Activated gamma-delta T cell treated with Interleukin-2 at 50 U/mL for 16 hours (primary cell): Measurements from ENCODE around the gene EPB41.
A peak's percentile ranks its signal among the peaks of the same experiment; 100 is the strongest.
"Not testable (repeated sequence)": the region's sequence is repeated elsewhere in the genome, so short reads cannot be mapped to it uniquely, and the experiment has no call there.

Source experiments
- DNase-seq: peaks from one replicate; pipeline ENCODE4 v3.0.0-alpha.2; 2020

Gene EPB41

GRCh38 chr1:29113413-29114117 is 199.2 kb downstream of the EPB41 start:
- no peak for DNase-seq

GRCh38 chr1:29114654-29115053 is 200.3 kb downstream of the EPB41 start:
- no peak for DNase-seq

- DNase-seq: no peak
Measured at GRCh38 chr1:29117381-29117780, 203.0 kb downstream of the EPB41 start.

GRCh38 chr1:29119121-29119929 is 205.0 kb downstream of the EPB41 start:
- DNase-seq: no peak

GRCh38 chr1:29120367-29120766 is 206.0 kb downstream of the EPB41 start:
- DNase-seq: no peak

GRCh38 chr1:29120947-29121485 is 206.6 kb downstream of the EPB41 start:
- peak; percentile 58 for DNase-seq

GRCh38 chr1:29121516-29121935 is 207.2 kb downstream of the EPB41 start:
- DNase-seq: no peak

GRCh38 chr1:29121936-29122681 is 207.7 kb downstream of the EPB41 start:
- no peak for DNase-seq

- DNase-seq: no peak
Measured at GRCh38 chr1:29122682-29123052, 208.3 kb downstream of the EPB41 start.

GRCh38 chr1:29123053-29123886 is 208.9 kb downstream of the EPB41 start:
- no peak for DNase-seq

GRCh38 chr1:29123887-29124365 is 209.6 kb downstream of the EPB41 start, which contains the start of gene TMEM200B:
Gene TMEM200B (minus strand): TSS chr1:29123903. CDS start chr1:29121828, 2,075 bp downstream.
- DNase-seq: no peak

- DNase-seq: peak; percentile 45
Measured at GRCh38 chr1:29124366-29125236, 210.2 kb downstream of the EPB41 start.

- DNase-seq: no peak
Measured at GRCh38 chr1:29125237-29125641, 210.9 kb downstream of the EPB41 start.

- no peak for DNase-seq
Measured at GRCh38 chr1:29125788-29126187, 211.4 kb downstream of the EPB41 start.

GRCh38 chr1:29126198-29126597 is 211.8 kb downstream of the EPB41 start:
- no peak for DNase-seq

GRCh38 chr1:29128739-29129138 is 214.4 kb downstream of the EPB41 start:
- DNase-seq: no peak

GRCh38 chr1:29129916-29130315 is 215.5 kb downstream of the EPB41 start:
- DNase-seq: no peak

- DNase-seq: not testable (repeated sequence)
Measured at GRCh38 chr1:29131056-29131455, 216.7 kb downstream of the EPB41 start.

GRCh38 chr1:29133861-29134694 is 219.7 kb downstream of the EPB41 start:
- no peak for DNase-seq

GRCh38 chr1:29134695-29135028 is 220.3 kb downstream of the EPB41 start:
- no peak for DNase-seq
